C4-2B (cell line): ENCODE data around the gene B4GALNT4.

Source experiments
- CTCF ChIP-seq: fragments of 450-650 bp; conservative IDR thresholded peaks from 2 replicates; pipeline ENCODE4 v1.5.1; 2017; ENCODE audit warnings: mild to moderate bottlenecking
- ZFX ChIP-seq: fragments of 450-650 bp; IDR thresholded peaks from 2 replicates; pipeline ENCODE4 v1.6.1; 2017

DNA sequence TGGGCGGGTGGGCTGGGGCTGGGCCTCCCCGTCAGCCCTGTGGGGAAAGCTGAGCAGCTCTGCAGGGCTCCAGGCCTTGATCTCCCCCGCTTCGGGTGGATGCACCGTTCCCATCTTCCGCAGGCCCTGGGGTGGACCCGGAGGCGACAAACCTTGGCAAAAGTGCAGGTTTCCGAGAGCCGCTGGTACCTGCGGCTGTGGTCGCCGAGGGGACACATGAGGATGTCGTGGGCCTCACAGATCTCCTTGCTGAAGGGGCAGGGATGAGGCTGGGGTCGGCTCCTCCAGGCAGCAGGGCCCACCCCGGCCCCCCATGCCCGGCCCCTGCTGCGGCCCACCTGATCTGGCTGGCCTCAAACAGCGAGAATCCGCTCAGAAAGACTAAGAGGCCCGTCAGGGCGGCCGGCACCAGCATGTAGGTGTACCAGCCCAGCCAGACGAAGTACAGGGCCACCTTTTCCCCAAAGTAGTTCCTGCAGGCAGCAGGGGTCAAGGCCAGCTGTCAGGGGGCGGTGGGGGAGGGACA is 60.7 kb downstream of the B4GALNT4 start:
- no peak for TF ChIP-seq CTCF
- no peak for TF ChIP-seq ZFX
